Astrocyte (in vitro differentiated cells and primary cell): ENCODE measurements around the gene PIK3R1. TPM values are rescaled to one million over a fixed set of nuclear protein-coding genes. Genes with fewer than 3 reads are reported as not detected.
A peak's percentile ranks its signal among the peaks of the same experiment; 100 is the strongest.

Experiments
- DNase-seq: peaks from one replicate; pipeline ENCODE4 v3.0.0-alpha.2; 2010; ENCODE audit warnings: low read depth
- FAIRE-seq: peaks from 2 replicates; lab custom pipeline; 2011; peaks lifted over from hg19 to GRCh38; lab: Jason Lieb, UNC
- H2AFZ ChIP-seq: 2 replicates; pipeline ENCODE4 v1.6.0; 2012; ENCODE audit warnings: low read depth, low read length, inconsistent platforms
- H3K27ac ChIP-seq: 2 replicates; pipeline ENCODE4 v1.5.1; 2011; ENCODE audit warnings: low read depth, low read length, inconsistent platforms
- H3K27me3 ChIP-seq: 2 replicates; pipeline ENCODE4 v1.6.0; 2011; ENCODE audit warnings: low read length, inconsistent platforms; ENCODE audit not compliant: insufficient read depth
- H3K36me3 ChIP-seq: 2 replicates; pipeline ENCODE4 v1.5.1; 2011; ENCODE audit warnings: low read length, inconsistent platforms; ENCODE audit not compliant: insufficient read depth
- H3K4me1 ChIP-seq: 2 replicates; pipeline ENCODE4 v1.5.1; 2011; ENCODE audit warnings: low read length, inconsistent platforms; ENCODE audit not compliant: insufficient read depth
- H3K4me2 ChIP-seq: 2 replicates; pipeline ENCODE4 v1.6.0; 2012; ENCODE audit warnings: low read length, inconsistent platforms
- H3K4me3 ChIP-seq: 2 replicates; pipeline ENCODE4 v1.5.1; 2011; ENCODE audit warnings: low read depth, mild to moderate bottlenecking, low read length, inconsistent platforms; ENCODE audit not compliant: insufficient read depth
- H3K79me2 ChIP-seq: 2 replicates; pipeline ENCODE4 v1.6.0; 2012; ENCODE audit warnings: mild to moderate bottlenecking, low read length, inconsistent platforms; ENCODE audit not compliant: insufficient read depth
- H3K9ac ChIP-seq: 2 replicates; pipeline ENCODE4 v1.6.0; 2012; ENCODE audit warnings: mild to moderate bottlenecking, low read length, inconsistent platforms
- H3K9me3 ChIP-seq: 2 replicates; pipeline ENCODE4 v1.5.1; 2012; ENCODE audit warnings: low read depth, mild to moderate bottlenecking, low read length, inconsistent platforms; ENCODE audit not compliant: insufficient read depth
- H4K20me1 ChIP-seq: 2 replicates; pipeline ENCODE4 v1.6.0; 2012; ENCODE audit warnings: low read length, inconsistent platforms; ENCODE audit not compliant: insufficient read depth
- H3K27ac Mint-ChIP-seq: one replicate; pipeline ENCODE4 v1.8.0; 2021; ENCODE audit warnings: mild to moderate bottlenecking, mixed read lengths; ENCODE audit not compliant: unreplicated experiment
- H3K27me3 Mint-ChIP-seq: one replicate; pipeline ENCODE4 v1.8.0; 2021; ENCODE audit warnings: low read depth, mixed read lengths; ENCODE audit not compliant: unreplicated experiment
- H3K36me3 Mint-ChIP-seq: one replicate; pipeline ENCODE4 v1.8.0; 2021; ENCODE audit warnings: low read depth, mixed read lengths; ENCODE audit not compliant: unreplicated experiment
- H3K4me1 Mint-ChIP-seq: one replicate; pipeline ENCODE4 v1.8.0; 2021; ENCODE audit warnings: low read depth, mixed read lengths; ENCODE audit not compliant: unreplicated experiment
- H3K4me3 Mint-ChIP-seq: one replicate; pipeline ENCODE4 v1.8.0; 2021; ENCODE audit warnings: mild to moderate bottlenecking, moderate library complexity, mixed read lengths; ENCODE audit not compliant: unreplicated experiment
- H3K9me3 Mint-ChIP-seq: one replicate; pipeline ENCODE4 v1.8.0; 2021; ENCODE audit warnings: mild to moderate bottlenecking, mixed read lengths; ENCODE audit not compliant: unreplicated experiment
- CTCF ChIP-seq: IDR thresholded peaks from 2 replicates; pipeline ENCODE4 v1.5.1; 2011; ENCODE audit warnings: low read depth, mild to moderate bottlenecking, inconsistent platforms, low read length, moderate library complexity; ENCODE audit not compliant: insufficient read depth
- EZH2 ChIP-seq: IDR thresholded peaks from 2 replicates; pipeline ENCODE4 v1.6.1; 2012; ENCODE audit warnings: mild to moderate bottlenecking, low read length, inconsistent platforms; ENCODE audit not compliant: insufficient read depth
- total RNA-seq: library from RNA; stranded (reverse); gene quantifications from 2 replicates; pipeline ENCODE4 v1.2.1, GENCODE V29; 2021

The PIK3R1 gene
- total RNA-seq, 1 donor from 2014 or later: 25.7 TPM

DNA sequence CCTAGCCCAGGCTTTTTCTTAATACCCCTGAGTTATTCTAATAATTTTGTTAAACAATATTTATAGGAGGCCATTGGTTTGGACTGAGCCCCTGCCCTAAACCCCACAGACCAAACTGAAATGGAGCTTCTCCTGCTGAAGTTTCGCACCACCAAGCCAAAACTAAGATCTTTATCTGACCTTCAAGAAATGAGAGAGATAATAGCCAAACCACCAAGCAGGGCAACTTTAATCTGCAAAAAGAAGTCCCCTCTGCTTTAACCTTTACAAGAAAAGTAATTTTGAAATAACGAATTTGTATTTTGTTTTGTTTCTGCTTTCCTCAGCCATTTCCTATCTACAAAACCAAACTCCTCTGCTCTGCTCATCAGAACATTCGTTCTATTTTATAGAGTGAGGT, 125.5 kb downstream of the PIK3R1 start:
- no peaks in the 10 kb centered on the region for H3K36me3 Mint-ChIP-seq
- peaks cover 30% of the 10 kb centered on the region for H3K4me1 ChIP-seq
- FAIRE-seq (no peak), DNase-seq (no peak)
- H3K4me3 Mint-ChIP-seq: no peak overlapping the region
- no peaks in the 10 kb centered on the region for H3K27me3 ChIP-seq
- H3K9me3 Mint-ChIP-seq: no peaks in the 10 kb centered on the region
- no peak overlapping the region for H3K4me3 ChIP-seq
- H3K9ac ChIP-seq: no peak overlapping the region
- H3K36me3 ChIP-seq: no peaks in the 10 kb centered on the region
- peaks cover 27% of the 10 kb centered on the region for H3K4me1 Mint-ChIP-seq
- H4K20me1 ChIP-seq: no peaks in the 10 kb centered on the region
- no peaks in the 10 kb centered on the region for H3K27me3 Mint-ChIP-seq
- no peaks in the 10 kb centered on the region for H3K79me2 ChIP-seq
- H2AFZ ChIP-seq: no peak overlapping the region
- H3K9me3 ChIP-seq: no peaks in the 10 kb centered on the region
- no peak overlapping the region for H3K4me2 ChIP-seq
- H3K27ac ChIP-seq: no peak overlapping the region
- H3K27ac Mint-ChIP-seq: no peak overlapping the region
- TF ChIP-seq CTCF (no peak), EZH2 (no peak)

GRCh38 chr5:68342693-68343092, 127.1 kb downstream of the PIK3R1 start:
- Mint-ChIP-seq H3K4me1 (peaks cover 27% of the 10 kb centered on the region), H3K9me3 (peaks cover 1% of the 10 kb centered on the region), H3K36me3 (no peaks in the 10 kb centered on the region), H3K4me3 (no peak overlapping the region), H3K27ac (no peak overlapping the region), H3K27me3 (no peaks in the 10 kb centered on the region)
- no peak for TF ChIP-seq CTCF
- TF ChIP-seq EZH2: no peak
- H3K9me3 ChIP-seq: no peaks in the 10 kb centered on the region
- no peaks in the 10 kb centered on the region for H3K27me3 ChIP-seq
- H3K4me2 ChIP-seq: no peak overlapping the region
- H3K4me1 ChIP-seq: peaks cover 30% of the 10 kb centered on the region
- no peaks in the 10 kb centered on the region for H4K20me1 ChIP-seq
- H3K9ac ChIP-seq: no peak overlapping the region
- H3K36me3 ChIP-seq: no peaks in the 10 kb centered on the region
- no peak overlapping the region for H3K27ac ChIP-seq
- DNase-seq: no peak
- H3K4me3 ChIP-seq: no peak overlapping the region
- H3K79me2 ChIP-seq: no peaks in the 10 kb centered on the region
- no peak for FAIRE-seq
- no peak overlapping the region for H2AFZ ChIP-seq

- H3K4me3 Mint-ChIP-seq: no peak overlapping the region
- peaks cover 3% of the 10 kb centered on the region for H3K9me3 Mint-ChIP-seq
- H3K4me1 ChIP-seq: peaks cover 30% of the 10 kb centered on the region
- H3K36me3 ChIP-seq: no peaks in the 10 kb centered on the region
- no peak overlapping the region for H3K4me3 ChIP-seq
- H3K79me2 ChIP-seq: no peaks in the 10 kb centered on the region
- H3K27ac ChIP-seq: peak overlapping the region; percentile 49
- TF ChIP-seq CTCF (no peak), EZH2 (no peak)
- H2AFZ ChIP-seq: peak overlapping the region; percentile 20
- H3K27ac Mint-ChIP-seq: peak overlapping the region; percentile 49
- H3K27me3 Mint-ChIP-seq: no peaks in the 10 kb centered on the region
- FAIRE-seq (peak; percentile 96), DNase-seq (peak; percentile 91)
- H3K4me2 ChIP-seq: peak overlapping the region; percentile 62
- H3K27me3 ChIP-seq: no peaks in the 10 kb centered on the region
- H3K9ac ChIP-seq: no peak overlapping the region
- peaks cover 27% of the 10 kb centered on the region for H3K4me1 Mint-ChIP-seq
- no peaks in the 10 kb centered on the region for H3K9me3 ChIP-seq
- no peaks in the 10 kb centered on the region for H4K20me1 ChIP-seq
- H3K36me3 Mint-ChIP-seq: no peaks in the 10 kb centered on the region
Observed at GRCh38 chr5:68343421-68343826, 127.9 kb downstream of the PIK3R1 start.
